Heart left ventricle (tissue), 13 donors: Measurements from ENCODE around the gene TMEM91.

Experiments
- CTCF ChIP-seq, 12 donors: fragments of 200-600 bp; sonication (generic) in 4 of 12; IDR thresholded peaks; one replicate each; pipeline versions ENCODE4 v1.5.0 to v1.8.0; 2018 to 2022; ENCODE audit warnings: antibody characterized with exemption in 12 of 12, mild to moderate bottlenecking in 5 of 12
- POLR2A ChIP-seq, 2 donors: fragments of 450-650 bp; IDR thresholded peaks; one replicate each; pipeline ENCODE4 v1.6.1; 2017; ENCODE audit warnings: antibody characterized with exemption in 2 of 2, mild to moderate bottlenecking in 2 of 2, moderate library complexity in 2 of 2
- donor health status: ischemic (EF 13 %, LVEDD 7.1; RV severe dilation, severe dysfunction).
- donor health status: DM: no; HTN: yes; CAD: no.
- donor health status: DM: no; HTN: no; CAD: no.
- donor health status: ischemic (EF 25% LVEDD 6.9; RV normal size, moderate dysfunction).
- donor health status: ischemic (EF 25% LVEDD 5.7; RV mildly dilated, moderate dysfunction).
- donor health status: ischemic (EF 35%, LVEDD 5.7; RV mildly dilated, moderate dysfunction).
- donor health status: nonischemic (EF 11% LVEDD 7.7; RV severe dilation, severe dysfunction).
- donor health status: DM: yes; HTN: yes; CAD: no.
- donor health status: PGD.
- donor health status: ischemic (EF 29% LVEDD 5.4; RV normal size, mild dysfunction).
- donor health status: nonischemic (EF 23%, LVEDD 6.1; RV moderate dilation, normal function).

GRCh38 chr19:41399091-41399490 lies 22.8 kb downstream of the TMEM91 start:
- TF ChIP-seq CTCF (IDR thresholded peaks at IDR 0.05) (no peak), POLR2A (IDR thresholded peaks at IDR 0.05) (no peak)
